ENCODE measurements around the gene SOWAHC.
"Not testable (repeated sequence)": the region's sequence is repeated elsewhere in the genome, so short reads cannot be mapped to it uniquely, and the experiment has no call there.

The SOWAHC gene

GRCh38 chr2:109615637-109616144, 1.5 kb downstream of the SOWAHC start:
- no peak for DNase-seq

DNA sequence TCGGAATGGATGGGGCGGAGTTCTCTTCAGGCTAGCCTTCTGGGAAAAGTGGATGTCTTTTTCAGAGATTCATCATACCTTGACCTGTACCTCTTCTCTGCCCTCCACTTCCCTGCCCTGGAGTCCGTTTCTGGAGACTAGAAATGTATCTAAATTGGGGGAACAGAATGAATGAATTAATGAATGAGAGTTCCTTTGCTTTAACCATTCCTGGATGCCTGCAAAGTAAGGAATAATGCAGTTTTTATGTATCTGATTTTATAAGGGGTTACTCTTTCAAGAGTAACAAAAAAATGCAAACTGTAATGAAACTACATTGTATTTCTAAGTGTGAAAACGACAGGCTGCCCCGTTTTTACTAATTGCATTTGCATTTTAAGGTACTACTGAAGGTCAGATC, 2.0 kb downstream of the SOWAHC start:
- DNase-seq, result no peak

- DNase-seq, result no peak
Measured at GRCh38 chr2:109619032-109619615, 5.0 kb downstream of the SOWAHC start.

- DNase-seq, result no peak
Measured at GRCh38 chr2:109623297-109623696, 9.1 kb downstream of the SOWAHC start.

DNA sequence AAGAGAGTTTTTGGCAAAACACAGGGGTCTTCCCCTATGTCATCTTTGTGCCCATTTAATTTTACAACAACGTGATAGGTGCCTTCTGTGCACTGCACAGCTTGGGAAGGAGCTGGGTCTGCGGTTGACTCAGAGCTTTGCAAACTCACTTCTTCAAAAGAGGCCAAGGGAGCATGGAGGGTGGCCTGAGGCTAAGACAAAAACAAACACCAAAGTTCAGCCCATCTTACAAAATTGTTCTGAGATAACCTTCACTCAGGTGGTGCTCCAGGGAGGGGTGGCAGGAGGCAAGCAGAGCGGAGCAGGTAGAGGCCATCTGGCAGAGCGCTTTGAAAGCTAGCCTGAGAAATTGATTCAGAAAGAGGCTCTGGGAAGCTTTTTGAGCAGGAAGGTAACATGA, 9.8 kb downstream of the SOWAHC start:
- DNase-seq, result no peak

DNA sequence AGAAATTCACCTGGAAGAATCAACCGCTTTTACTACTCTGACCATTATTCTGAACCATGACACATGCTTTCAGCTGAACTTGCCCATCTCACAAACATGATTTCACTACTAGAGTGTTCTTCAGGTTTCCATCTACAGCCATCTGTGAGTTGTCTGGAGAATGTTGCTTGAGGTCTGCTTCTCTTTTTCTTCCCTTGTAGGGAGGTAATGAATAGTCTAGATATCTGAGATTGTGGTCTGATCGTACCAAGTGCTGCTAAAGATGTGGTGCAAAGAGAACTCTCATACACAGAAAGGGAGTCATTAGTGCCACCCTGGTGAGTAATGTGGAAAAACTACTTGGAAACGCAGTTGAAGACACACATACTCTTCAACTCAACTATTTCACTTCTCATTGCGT, 10.2 kb downstream of the SOWAHC start:
- no peak for DNase-seq

DNA sequence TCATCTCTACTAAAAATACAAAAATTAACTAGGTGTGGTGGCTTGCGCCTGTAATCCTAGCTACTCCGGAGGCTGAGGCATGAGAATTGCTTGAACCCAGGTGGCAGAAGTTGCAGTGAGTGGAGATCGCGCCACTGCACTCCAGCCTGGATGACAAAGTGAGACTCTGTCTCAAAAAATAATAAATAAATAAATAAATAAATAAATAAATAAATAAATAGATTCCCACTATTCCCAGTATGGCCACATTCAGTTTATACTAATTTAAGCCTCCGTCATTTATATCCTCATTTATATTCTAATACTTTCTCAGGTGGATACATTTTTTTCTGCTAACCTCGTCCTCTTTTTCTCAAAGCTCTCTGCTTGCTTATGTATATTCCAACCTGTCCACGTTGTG, 14.2 kb downstream of the SOWAHC start:
- not testable (repeated sequence) for DNase-seq

DNA sequence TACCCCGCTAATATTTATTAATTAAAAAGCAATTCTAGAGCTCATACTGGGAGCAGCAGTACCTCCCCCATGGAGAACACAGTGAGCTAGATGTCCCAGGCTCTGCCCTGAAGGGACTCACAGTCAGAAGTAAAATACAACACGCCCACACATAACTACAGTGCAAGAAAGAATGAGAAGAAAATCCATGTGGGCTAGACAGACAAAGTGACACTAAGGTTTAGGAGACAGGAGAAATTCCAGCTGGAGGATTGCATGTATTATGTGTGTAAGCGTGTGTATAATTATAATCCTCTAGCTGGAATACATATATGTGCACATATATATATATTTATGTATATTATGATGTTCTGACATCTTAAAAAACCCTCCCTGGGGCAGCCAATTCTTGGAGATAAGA, 15.7 kb downstream of the SOWAHC start:
- DNase-seq, result no peak

GRCh38 chr2:109630441-109631430, 16.6 kb downstream of the SOWAHC start:
- DNase-seq, result no peak

DNA sequence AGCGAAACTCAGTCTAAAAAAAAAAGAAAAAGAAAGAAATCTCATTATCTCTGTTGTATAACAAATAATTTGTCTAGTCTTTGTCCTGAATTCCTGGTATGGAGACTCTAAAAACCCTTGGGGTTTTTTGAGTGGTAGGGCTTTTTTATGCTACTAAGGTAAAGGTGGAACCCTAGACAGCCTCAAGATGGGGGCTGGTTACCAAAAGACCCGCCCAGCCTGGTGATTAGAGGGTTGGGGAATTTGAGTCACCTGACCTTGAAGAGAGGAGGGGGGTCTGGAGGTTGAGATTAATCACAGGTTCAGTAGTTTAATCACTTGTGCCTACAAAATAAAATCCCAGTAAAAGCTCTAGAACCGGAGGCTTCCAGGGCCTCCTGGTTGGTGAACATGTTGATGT, 17.6 kb downstream of the SOWAHC start:
- no peak for DNase-seq

- DNase-seq, result no peak
Measured at GRCh38 chr2:109632158-109632789, 18.1 kb downstream of the SOWAHC start.

DNA sequence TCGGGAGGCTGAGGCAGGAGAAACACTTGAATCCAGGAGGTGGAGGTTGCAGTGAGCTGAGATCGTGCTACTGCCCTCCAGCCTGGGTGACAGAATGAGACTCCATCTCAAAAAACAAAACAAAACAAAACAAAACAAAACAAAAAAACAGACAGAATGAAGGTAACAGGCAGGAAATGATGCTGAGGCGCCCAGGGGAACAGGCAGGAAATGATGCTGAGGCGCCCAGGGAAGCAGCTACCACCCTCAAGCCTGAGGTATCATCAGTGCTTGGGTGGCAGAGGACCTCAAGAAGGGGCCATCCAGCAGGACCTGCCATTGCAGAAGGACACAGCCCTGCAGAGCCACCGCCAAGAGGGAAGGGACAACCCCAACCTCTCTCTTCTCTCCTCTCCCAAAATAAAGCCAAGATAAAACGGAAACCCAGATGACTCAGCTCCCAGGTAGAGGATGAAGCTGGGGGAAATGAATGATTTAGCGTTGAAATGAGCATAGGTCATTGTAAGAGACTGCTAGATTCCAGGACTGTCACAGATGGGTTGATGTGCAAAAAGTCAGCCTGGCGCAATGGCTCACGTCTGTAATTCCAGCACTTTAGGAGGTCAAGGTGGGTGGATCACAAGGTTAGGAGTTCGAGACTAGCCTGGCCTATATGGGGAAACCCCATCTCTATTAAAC, 19.3 kb downstream of the SOWAHC start:
- no peak for DNase-seq

- no peak for DNase-seq
Measured at GRCh38 chr2:109635426-109636304, 21.5 kb downstream of the SOWAHC start.

GRCh38 chr2:109636317-109636716, 22.2 kb downstream of the SOWAHC start:
- DNase-seq, result no peak

DNA sequence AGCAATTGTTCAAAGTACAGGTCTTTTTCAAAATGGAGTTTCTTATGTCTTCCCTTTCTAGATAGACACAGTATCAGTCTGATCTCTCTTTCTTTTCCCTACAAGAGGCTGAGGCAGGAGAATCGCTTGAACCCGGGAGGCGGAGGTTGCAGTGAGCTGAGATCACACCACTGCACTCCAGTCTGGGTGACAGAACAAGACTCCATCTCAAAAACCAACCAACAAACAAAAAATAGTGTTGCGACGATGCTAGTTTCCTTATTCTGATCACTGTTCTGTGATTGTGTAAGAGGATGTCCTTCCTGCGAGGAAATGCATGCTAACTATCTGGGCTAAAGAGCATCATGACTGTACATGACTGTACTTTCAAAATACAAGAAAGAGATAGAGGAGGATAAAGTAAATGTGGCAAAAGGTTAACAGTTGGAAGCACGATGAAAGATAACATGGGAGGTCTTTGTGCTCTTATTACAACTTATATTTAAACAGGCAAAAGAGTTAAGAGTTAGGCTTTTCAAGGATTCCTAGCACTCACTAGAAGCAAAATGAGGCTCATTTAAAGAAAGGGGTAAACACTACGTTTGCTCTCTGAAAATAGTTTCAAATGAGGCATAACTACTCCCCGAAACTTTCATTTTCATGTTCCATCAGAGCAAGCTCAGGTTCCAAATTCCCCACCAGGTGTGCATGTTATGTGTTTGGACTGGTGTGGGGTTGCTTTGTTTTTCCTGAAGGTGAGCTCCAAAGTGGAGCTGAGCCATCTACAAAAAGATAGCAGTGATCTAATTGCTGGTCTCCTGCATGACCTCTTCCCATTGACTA, 23.8 kb downstream of the SOWAHC start:
- DNase-seq, result no peak

DNA sequence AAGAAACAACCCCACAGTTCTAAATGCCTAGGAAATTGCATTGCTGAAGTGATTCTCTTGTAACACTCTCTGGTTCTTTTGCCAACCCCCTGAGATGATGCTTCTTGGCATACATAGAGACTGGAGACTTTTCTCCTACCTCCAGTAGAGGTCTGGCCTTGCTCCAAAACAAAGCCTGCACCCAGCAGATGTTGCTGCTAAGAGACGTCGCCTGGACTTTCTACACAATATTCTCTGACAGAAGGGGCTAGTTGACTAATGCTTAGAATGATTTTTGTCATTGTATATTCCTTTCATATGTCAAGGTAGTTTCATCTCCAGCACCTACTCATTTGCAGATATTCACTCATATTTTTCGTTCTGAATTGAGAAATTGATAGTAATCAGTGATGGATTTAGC, 24.6 kb downstream of the SOWAHC start:
- no peak for DNase-seq

DNA sequence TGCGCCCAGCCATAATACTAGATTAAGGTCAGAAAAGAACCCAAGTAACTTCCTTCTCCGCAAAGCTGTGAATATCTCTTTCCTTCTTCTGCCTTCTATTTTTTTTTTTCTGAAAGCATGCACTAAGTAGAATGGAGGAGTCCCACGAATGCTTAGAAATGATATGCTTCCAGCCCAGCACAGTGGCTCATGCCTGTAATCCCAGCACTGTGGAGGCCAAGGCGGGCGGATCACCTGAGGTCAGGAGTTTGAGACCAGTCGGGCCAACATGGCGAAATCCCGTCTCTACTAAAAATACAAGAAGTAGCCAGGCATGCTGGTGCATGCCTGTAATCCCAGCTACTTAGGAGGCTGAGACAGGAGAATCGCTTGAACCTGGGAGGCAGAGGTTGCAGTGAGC, 25.8 kb downstream of the SOWAHC start:
- not testable (repeated sequence) for DNase-seq

DNA sequence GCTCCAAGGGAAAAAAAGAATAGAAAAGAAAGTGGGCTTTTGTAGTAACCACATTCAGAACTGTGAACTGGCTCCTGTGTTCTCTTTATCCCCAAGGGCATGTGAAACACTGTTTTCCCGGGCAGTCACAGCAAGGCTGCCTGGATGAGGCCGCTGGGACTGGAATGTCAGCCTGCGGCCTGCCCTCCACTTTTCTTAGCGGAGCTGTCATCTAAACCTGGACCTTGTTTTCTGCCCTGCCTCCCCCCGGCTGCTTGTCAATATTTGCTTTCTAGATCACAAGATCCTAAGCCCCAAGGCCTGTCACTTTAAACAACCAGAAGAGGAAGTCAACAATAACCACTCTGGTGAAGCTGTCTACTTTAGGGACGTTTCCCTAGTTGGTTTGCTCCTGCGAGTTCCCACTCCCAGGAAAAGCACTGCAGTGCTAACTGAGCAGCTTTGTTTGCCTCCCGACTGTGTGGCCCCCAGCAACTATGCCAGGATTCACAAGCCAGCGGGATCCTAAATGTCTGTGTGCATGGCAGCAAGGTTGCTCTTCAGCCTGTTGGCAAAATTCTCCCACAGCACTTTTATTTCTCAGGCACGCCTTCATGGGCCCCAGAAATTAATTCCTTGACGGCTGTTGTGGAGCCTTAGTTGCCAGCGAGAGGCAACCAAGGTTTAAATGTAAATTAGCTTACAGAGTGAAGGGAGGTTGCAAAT, 30.6 kb downstream of the SOWAHC start:
- DNase-seq, result no peak

- no peak for DNase-seq
Measured at GRCh38 chr2:109645412-109646184, 31.4 kb downstream of the SOWAHC start.

GRCh38 chr2:109646961-109647360, 32.8 kb downstream of the SOWAHC start:
- DNase-seq, result no peak
